Urinary bladder (tissue), 4 donors: ENCODE results near the gene ARFIP2. TPM values are rescaled to one million over a fixed set of nuclear protein-coding genes. Genes with fewer than 3 reads are reported as not detected.

Source experiments
- DNase-seq: peaks from one replicate; pipeline ENCODE4 v3.0.0-alpha.2; 2015; ENCODE audit errors: extremely low spot score
- H3K27ac ChIP-seq: one replicate; pipeline ENCODE4 v1.5.1; 2013; ENCODE audit warnings: low read depth, mild to moderate bottlenecking, moderate library complexity
- H3K36me3 ChIP-seq: one replicate; pipeline ENCODE4 v1.6.1; 2013; ENCODE audit warnings: mild to moderate bottlenecking, moderate library complexity; ENCODE audit not compliant: insufficient read depth
- H3K4me1 ChIP-seq: one replicate; pipeline ENCODE4 v1.6.1; 2013; ENCODE audit warnings: mild to moderate bottlenecking, moderate library complexity; ENCODE audit not compliant: insufficient read depth
- H3K4me3 ChIP-seq: one replicate; pipeline ENCODE4 v1.5.1; 2013; ENCODE audit warnings: low read depth, low read length
- whole genome bisulfite sequencing: extraction: QIAGEN DNeasy Blood & Tissue Kit; methylation state at CpG from one replicate; pipeline ENCODE4 v1.1.7; 2013; 5-methylcytosine and 5-hydroxymethylcytosine counted together
- polyA plus RNA-seq: library from polyadenylated mRNA; stranded (reverse); fragments of 200-250 nt; gene quantifications from one replicate; pipeline ENCODE4 v1.2.3, GENCODE V29; 2013
- total RNA-seq: library from RNA; depleted of rRNA; stranded (reverse); fragments of >200 nt; gene quantifications from one replicate; pipeline ENCODE4 v1.2.3, GENCODE V29; 2014
- donor health status: healthy with polysubstance abuse.
- donor health status: healthy.

ARFIP2 gene
- total and polyA plus RNA-seq, 2 donors = 25.6 to 34.1 TPM

DNA sequence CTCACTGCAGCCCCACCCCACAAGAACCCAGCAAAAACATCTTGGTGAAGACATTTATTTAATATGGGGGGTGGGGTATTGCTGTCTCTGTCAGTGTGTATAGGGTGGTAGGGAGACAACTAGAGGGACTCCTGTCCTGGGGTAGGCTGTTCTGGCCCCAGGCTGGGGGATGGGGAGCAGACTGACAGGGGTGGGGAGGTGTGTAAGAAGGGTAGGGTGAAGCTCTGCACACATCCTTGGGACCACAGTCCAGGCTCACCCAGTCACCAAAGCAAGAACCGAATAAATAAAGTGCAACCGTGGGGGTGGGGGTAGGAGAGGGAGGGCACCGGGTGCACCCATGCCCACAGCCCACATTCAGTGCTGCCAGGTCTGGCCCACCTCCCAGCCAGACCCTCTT, 32.6 kb downstream of the ARFIP2 start:
- H3K27ac ChIP-seq = no peak overlapping the region
- H3K4me3 ChIP-seq = no peak overlapping the region
- 90% methylated on average over 3 of the region's 3 CpGs for WGBS

GRCh38 chr11:6443269-6444003, 37.7 kb downstream of the ARFIP2 start:
- no peak overlapping the region for H3K4me3 ChIP-seq
- H3K36me3 ChIP-seq = no peaks in the 10 kb centered on the region
- no peaks in the 10 kb centered on the region for H3K4me1 ChIP-seq
- no peak for DNase-seq
- 28% methylated on average over 5 of the region's 5 CpGs for WGBS
- no peak overlapping the region for H3K27ac ChIP-seq

More for the DNA sequence above, 32.6 kb downstream of the ARFIP2 start:
- no peak for DNase-seq
- H3K36me3 ChIP-seq = peaks cover 1% of the 10 kb centered on the region
- H3K4me1 ChIP-seq = no peaks in the 10 kb centered on the region

DNA sequence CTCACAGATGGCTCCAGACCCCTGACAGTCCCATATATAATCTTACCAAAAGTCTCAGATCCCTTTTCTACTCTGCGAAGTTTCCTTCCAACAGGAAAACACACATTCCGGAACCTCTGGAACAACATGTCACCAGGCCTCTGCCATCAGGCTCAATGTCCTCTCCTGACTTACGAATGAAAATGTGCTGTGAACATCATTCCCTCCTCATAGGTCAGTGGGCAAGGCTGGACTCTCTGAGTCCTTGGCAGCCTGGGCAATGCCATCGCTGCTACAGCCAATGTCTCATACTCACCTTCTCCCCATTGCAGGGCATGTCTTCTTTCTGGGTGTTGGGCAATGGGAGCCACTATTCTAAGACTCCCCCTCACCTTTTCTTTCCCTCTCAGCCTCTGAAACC, 38.7 kb downstream of the ARFIP2 start:
- 89% methylated on average over 4 of the region's 4 CpGs for WGBS

DNA sequence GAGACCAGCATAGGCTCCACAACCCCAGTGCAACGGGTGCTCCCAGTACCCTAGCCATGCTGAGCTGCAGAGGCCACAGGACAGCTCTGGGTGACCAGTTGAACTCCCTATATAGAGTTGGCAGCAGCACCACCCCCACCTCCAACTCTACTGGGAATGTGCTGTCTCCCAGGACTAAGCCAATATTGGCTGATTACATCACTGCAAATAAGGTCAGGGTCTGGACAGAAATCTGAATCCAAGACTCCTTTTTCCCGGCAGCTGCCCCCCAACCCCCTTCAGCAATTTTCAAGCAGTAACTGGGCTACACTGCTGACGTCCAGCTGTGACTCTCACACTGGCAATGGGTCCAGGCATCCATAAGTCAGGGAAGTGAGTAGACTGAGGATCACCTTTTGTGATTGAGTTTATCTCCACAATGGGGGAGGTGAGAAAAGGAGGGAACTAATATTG, 40.2 kb downstream of the ARFIP2 start, which contains the start of gene HPX:
Gene HPX, minus strand, starts transcription at position 82 of the 453 bp plus-strand sequence. Its CDS starts 24 bp downstream, at position 58.
- WGBS = 67% methylated on average over 3 of the region's 3 CpGs
- DNase-seq = no peak
- no peak within 1 kb of the TSS for H3K4me3 ChIP-seq
- no peaks in the 10 kb centered on the region for H3K4me1 ChIP-seq
- no peaks in the 10 kb centered on the region for H3K36me3 ChIP-seq
- no peak within 1 kb of the TSS for H3K27ac ChIP-seq

More for the DNA sequence above, 38.7 kb downstream of the ARFIP2 start:
- DNase-seq = no peak
- no peak overlapping the region for H3K27ac ChIP-seq
- H3K4me3 ChIP-seq = no peak overlapping the region
- H3K4me1 ChIP-seq = no peaks in the 10 kb centered on the region
- no peaks in the 10 kb centered on the region for H3K36me3 ChIP-seq

GRCh38 chr11:6438979-6439571, 42.1 kb downstream of the ARFIP2 start:
- Histone ChIP-seq H3K4me1 (no peaks in the 10 kb centered on the region), H3K36me3 (no peaks in the 10 kb centered on the region), H3K4me3 (no peak overlapping the region), H3K27ac (no peak overlapping the region)
- DNase-seq = no peak
- WGBS = 9% methylated on average over 1 of the region's 1 CpG

DNA sequence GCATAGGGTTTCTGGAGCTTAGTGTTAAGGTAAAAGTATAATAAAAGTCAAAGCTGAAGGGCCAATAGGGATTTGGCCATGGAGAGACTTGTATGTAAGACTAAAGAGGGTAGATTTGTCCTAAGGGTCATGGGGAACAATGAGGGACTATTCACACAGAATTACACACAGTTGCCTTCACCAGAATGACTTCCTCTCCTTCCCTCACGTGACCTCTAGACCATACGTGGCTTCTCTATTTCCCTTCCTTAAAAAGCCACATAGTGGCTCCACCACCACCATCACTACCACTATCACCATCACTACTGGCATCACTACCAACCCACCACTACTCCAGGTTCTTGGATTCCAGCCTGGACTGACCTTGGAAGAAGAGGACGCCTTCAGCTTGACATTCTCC, 43.1 kb downstream of the ARFIP2 start:
- Histone ChIP-seq H3K36me3 (no peaks in the 10 kb centered on the region), H3K4me1 (no peaks in the 10 kb centered on the region), H3K27ac (no peak overlapping the region), H3K4me3 (no peak overlapping the region)
- DNase-seq = no peak
- WGBS = 67% methylated on average over 3 of the region's 3 CpGs

- no peaks in the 10 kb centered on the region for H3K36me3 ChIP-seq
- H3K4me3 ChIP-seq = no peak overlapping the region
- H3K27ac ChIP-seq = no peak overlapping the region
- 91% methylated on average over 12 of the region's 12 CpGs for WGBS
- no peak for DNase-seq
- H3K4me1 ChIP-seq = no peaks in the 10 kb centered on the region
Measured at GRCh38 chr11:6437423-6437822, 43.7 kb downstream of the ARFIP2 start.

DNA sequence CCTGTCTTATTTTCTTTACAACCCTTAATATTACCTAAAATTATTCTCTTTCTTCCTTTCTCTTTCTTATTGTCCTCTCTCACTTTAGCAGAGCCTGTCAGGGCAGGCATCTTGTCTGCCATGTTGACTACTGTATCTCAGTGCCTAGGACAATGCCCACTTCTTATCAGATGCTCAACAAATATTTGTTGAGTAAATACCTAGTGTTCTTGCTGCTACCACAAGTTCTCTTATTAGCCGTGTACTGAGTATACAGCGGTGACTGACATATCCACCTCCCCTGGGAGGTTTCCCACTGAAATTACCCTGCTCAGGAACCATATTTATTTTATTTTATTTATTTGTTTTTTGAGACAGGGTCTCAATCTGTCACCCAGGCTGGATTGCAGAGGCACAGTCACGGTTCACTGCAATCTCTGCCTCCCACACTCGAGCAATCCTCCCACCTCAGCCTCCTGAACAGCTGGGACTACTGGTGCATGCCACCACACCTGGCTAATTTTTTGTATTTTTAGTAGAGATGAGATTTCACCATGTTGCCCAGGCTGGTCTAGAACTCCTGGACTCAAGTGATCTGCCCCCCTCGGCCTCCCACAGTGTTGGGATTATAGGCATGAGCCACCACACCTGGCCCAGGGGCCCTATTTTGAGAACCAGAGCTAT, 47.0 kb downstream of the ARFIP2 start:
- no peaks in the 10 kb centered on the region for H3K36me3 ChIP-seq
- WGBS = 73% methylated on average over 5 of the region's 5 CpGs
- no peaks in the 10 kb centered on the region for H3K4me1 ChIP-seq
- H3K27ac ChIP-seq = no peak overlapping the region
- H3K4me3 ChIP-seq = no peak overlapping the region
- DNase-seq = no peak

DNA sequence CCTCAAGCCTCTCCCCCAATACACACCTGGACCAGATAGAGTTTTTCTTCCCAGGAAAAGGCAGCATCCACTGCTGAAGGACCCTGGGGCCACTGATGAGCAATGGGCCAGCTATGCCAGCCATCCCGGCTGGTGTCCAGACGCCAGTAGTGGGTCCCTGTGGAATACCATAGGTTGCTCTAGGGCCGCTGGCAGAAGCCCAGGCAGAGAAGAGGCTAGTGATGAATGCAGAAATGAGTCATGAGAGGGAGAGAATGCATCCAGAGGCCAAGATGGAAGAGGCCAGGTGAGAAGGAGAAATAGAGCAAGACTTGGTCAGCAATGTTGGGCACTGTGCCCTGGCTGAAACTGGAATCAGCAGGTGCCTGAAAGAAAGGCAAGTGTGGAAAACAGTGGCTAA, 49.3 kb downstream of the ARFIP2 start:
- no peak overlapping the region for H3K4me3 ChIP-seq
- H3K36me3 ChIP-seq = no peaks in the 10 kb centered on the region
- no peak for DNase-seq
- WGBS = 82% methylated on average over 3 of the region's 3 CpGs
- no peak overlapping the region for H3K27ac ChIP-seq
- no peaks in the 10 kb centered on the region for H3K4me1 ChIP-seq

DNA sequence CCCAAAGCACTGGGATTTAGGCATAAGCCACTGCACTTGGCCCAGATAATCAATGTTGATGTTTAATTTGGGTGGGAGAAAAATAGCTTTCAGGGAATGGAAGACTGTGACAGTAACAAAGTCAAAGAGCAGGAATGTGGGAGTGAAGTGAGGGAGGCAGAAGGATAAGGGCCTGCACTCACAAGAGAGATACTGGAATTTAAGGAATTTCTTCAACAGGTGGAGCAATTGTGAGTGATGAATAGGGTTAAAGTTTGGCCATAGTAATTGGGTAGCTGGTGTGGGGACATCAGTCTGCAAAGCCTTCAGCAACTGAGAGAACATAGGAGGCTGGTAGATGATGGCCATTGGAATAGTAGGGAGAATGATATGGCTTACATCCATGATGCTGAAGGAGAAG, 53.6 kb downstream of the ARFIP2 start:
- no peak for DNase-seq
- Histone ChIP-seq H3K4me3 (no peak overlapping the region), H3K27ac (no peak overlapping the region), H3K4me1 (no peaks in the 10 kb centered on the region), H3K36me3 (no peaks in the 10 kb centered on the region)

Other genes starting within 250 kb of the ARFIP2 start
- 14.5 TPM for gene FHIP1B, start 246.7 kb downstream of the ARFIP2 start, total RNA-seq
- 35.4 TPM for gene FHIP1B, start 246.7 kb downstream of the ARFIP2 start, polyA plus RNA-seq
- gene CNGA4, start 242.2 kb downstream of the ARFIP2 start, total RNA-seq = not detected
- gene CNGA4, start 242.2 kb downstream of the ARFIP2 start, polyA plus RNA-seq = 0.28 TPM
- not detected for gene CCKBR, start 221.5 kb downstream of the ARFIP2 start, total RNA-seq
- 0.04 TPM for gene CCKBR, start 221.5 kb downstream of the ARFIP2 start, polyA plus RNA-seq
- gene CAVIN3, start 160.8 kb downstream of the ARFIP2 start, total RNA-seq = 36.7 TPM
- gene CAVIN3, start 160.8 kb downstream of the ARFIP2 start, polyA plus RNA-seq = 254 TPM
- gene SMPD1, start 90.9 kb downstream of the ARFIP2 start, total RNA-seq = 9.5 TPM
- gene SMPD1, start 90.9 kb downstream of the ARFIP2 start, polyA plus RNA-seq = 33.8 TPM
- 31.8 TPM for gene APBB1, start 62.2 kb downstream of the ARFIP2 start, total RNA-seq
- 68.7 TPM for gene APBB1, start 62.2 kb downstream of the ARFIP2 start, polyA plus RNA-seq
- 1.1 TPM for gene HPX, start 40.3 kb downstream of the ARFIP2 start, total RNA-seq
- 3.3 TPM for gene HPX, start 40.3 kb downstream of the ARFIP2 start, polyA plus RNA-seq
- gene TRIM3, start 7.4 kb downstream of the ARFIP2 start, total RNA-seq = 17.7 TPM
- gene TRIM3, start 7.4 kb downstream of the ARFIP2 start, polyA plus RNA-seq = 29.7 TPM
- gene TIMM10B, start 170 bp upstream of the ARFIP2 start, total RNA-seq = 25.9 TPM
- 35.1 TPM for gene TIMM10B, start 170 bp upstream of the ARFIP2 start, polyA plus RNA-seq
- 13.4 TPM for gene DNHD1, start 15.9 kb upstream of the ARFIP2 start, total RNA-seq
- 3.7 TPM for gene DNHD1, start 15.9 kb upstream of the ARFIP2 start, polyA plus RNA-seq
- gene RRP8, start 122.3 kb upstream of the ARFIP2 start, total RNA-seq = 14.2 TPM
- 24.8 TPM for gene RRP8, start 122.3 kb upstream of the ARFIP2 start, polyA plus RNA-seq
- gene ILK, start 122.4 kb upstream of the ARFIP2 start, total RNA-seq = 216 TPM
- 578 TPM for gene ILK, start 122.4 kb upstream of the ARFIP2 start, polyA plus RNA-seq
- 12.4 TPM for gene TAF10, start 130.9 kb upstream of the ARFIP2 start, total RNA-seq
- gene TAF10, start 130.9 kb upstream of the ARFIP2 start, polyA plus RNA-seq = 65.3 TPM
- 48.9 TPM for gene TPP1, start 138.1 kb upstream of the ARFIP2 start, total RNA-seq
- gene TPP1, start 138.1 kb upstream of the ARFIP2 start, polyA plus RNA-seq = 101 TPM
- 49.2 TPM for gene DCHS1, start 174.5 kb upstream of the ARFIP2 start, total RNA-seq
- gene DCHS1, start 174.5 kb upstream of the ARFIP2 start, polyA plus RNA-seq = 28.6 TPM
- 29.9 TPM for gene MRPL17, start 202.0 kb upstream of the ARFIP2 start, total RNA-seq
- gene MRPL17, start 202.0 kb upstream of the ARFIP2 start, polyA plus RNA-seq = 34.3 TPM